ENCODE results near the gene DENND1A.
"Not testable (repeated sequence)": the region's sequence is repeated elsewhere in the genome, so short reads cannot be mapped to it uniquely, and the experiment has no call there.

DENND1A gene

GRCh38 chr9:123657099-123657498, 272.8 kb downstream of the DENND1A start:
- no peak for DNase-seq

- DNase-seq: no peak
Observed at GRCh38 chr9:123656565-123656964, 273.4 kb downstream of the DENND1A start.

GRCh38 chr9:123655681-123656423, 274.1 kb downstream of the DENND1A start:
- DNase-seq: no peak

- no peak for DNase-seq
Observed at GRCh38 chr9:123654994-123655637, 274.8 kb downstream of the DENND1A start.

GRCh38 chr9:123654218-123654993, 275.5 kb downstream of the DENND1A start:
- DNase-seq: peak in 1 of 56 donors; percentile 24

GRCh38 chr9:123652416-123652815, 277.5 kb downstream of the DENND1A start:
- DNase-seq: peak in 9 of 56 donors; percentile 3 to 56 (median 27)

GRCh38 chr9:123651871-123652270, 278.1 kb downstream of the DENND1A start:
- no peak for DNase-seq

GRCh38 chr9:123651273-123651672, 278.7 kb downstream of the DENND1A start:
- no peak for DNase-seq

- DNase-seq: no peak
Observed at GRCh38 chr9:123649909-123650308, 280.0 kb downstream of the DENND1A start.

GRCh38 chr9:123647145-123647544, 282.8 kb downstream of the DENND1A start:
- no peak for DNase-seq

- DNase-seq: no peak
Observed at GRCh38 chr9:123645762-123646161, 284.2 kb downstream of the DENND1A start.

GRCh38 chr9:123645126-123645525, 284.8 kb downstream of the DENND1A start:
- DNase-seq: no peak

GRCh38 chr9:123643518-123643917, 286.4 kb downstream of the DENND1A start:
- DNase-seq: no peak

GRCh38 chr9:123642291-123643278, 287.3 kb downstream of the DENND1A start:
- DNase-seq: peak in 39 of 56 donors; percentile 6 to 67 (median 29)

- DNase-seq: no peak
Observed at GRCh38 chr9:123640792-123641222, 289.1 kb downstream of the DENND1A start.

GRCh38 chr9:123639743-123640142, 290.2 kb downstream of the DENND1A start:
- no peak for DNase-seq

- DNase-seq: no peak
Observed at GRCh38 chr9:123637945-123638634, 291.8 kb downstream of the DENND1A start.

- DNase-seq: no peak
Observed at GRCh38 chr9:123637606-123637944, 292.4 kb downstream of the DENND1A start.

- DNase-seq: not testable (repeated sequence)
Observed at GRCh38 chr9:123636805-123637204, 293.1 kb downstream of the DENND1A start.

- DNase-seq: no peak
Observed at GRCh38 chr9:123631862-123632261, 298.1 kb downstream of the DENND1A start.

All from amygdala (tissue), 56 donors.